Fibroblast of lung (primary cell): ENCODE measurements around the gene PTGER4.

Experiments used
- EZH2 ChIP-seq: IDR thresholded peaks from 2 replicates; pipeline ENCODE4 v1.5.1; 2012; ENCODE audit warnings: low read length, control low read depth, mild to moderate bottlenecking; ENCODE audit errors: missing control alignments
- TF ChIP-seq, protein P1 (sequence below), 2 donors: IDR thresholded peaks in 1 of 2; conservative IDR thresholded peaks in 1 of 2; 1 replicate in 1 of 2; 2 replicates in 1 of 2; pipeline ENCODE4 v1.5.1; 2011 to 2012; ENCODE audit warnings: low read length in 2 of 2, control low read depth in 1 of 2, inconsistent platforms in 1 of 2, low read depth in 1 of 2, mild to moderate bottlenecking in 1 of 2

DNA sequence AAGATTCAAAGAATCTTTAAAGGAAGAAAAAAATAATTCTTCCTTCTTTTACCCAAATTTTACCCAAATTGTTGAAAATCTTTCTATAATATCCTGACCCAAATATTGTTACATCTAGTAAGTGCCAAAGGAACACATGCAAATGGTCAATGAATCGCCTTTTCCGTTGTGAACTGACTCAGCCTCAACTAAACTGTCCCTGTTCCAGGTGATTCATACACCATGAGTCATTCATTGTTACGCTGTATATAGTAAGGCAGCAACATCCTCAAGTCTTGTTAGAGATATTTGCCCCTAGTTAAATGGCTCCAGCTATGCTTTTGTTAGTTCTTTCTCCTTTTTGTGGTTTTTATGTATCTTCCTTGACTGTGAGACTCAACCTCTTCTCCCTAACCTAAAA is 9.7 kb downstream of the PTGER4 start:
- TF ChIP-seq, protein P1, sequence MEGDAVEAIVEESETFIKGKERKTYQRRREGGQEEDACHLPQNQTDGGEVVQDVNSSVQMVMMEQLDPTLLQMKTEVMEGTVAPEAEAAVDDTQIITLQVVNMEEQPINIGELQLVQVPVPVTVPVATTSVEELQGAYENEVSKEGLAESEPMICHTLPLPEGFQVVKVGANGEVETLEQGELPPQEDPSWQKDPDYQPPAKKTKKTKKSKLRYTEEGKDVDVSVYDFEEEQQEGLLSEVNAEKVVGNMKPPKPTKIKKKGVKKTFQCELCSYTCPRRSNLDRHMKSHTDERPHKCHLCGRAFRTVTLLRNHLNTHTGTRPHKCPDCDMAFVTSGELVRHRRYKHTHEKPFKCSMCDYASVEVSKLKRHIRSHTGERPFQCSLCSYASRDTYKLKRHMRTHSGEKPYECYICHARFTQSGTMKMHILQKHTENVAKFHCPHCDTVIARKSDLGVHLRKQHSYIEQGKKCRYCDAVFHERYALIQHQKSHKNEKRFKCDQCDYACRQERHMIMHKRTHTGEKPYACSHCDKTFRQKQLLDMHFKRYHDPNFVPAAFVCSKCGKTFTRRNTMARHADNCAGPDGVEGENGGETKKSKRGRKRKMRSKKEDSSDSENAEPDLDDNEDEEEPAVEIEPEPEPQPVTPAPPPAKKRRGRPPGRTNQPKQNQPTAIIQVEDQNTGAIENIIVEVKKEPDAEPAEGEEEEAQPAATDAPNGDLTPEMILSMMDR (conservative IDR thresholded peaks at IDR 0.05 in 1 of 2, IDR thresholded peaks at IDR 0.05 in 1 of 2; ENCODE audit: low read depth in 1 of 2, low read length in 2 of 2) = no peak
- no peak for TF ChIP-seq EZH2
